Lung microvascular endothelial cell (primary cell): ENCODE results near the gene NEK10. TPM values are rescaled to one million over a fixed set of nuclear protein-coding genes. Genes with fewer than 3 reads are reported as not detected.
"Not testable (repeated sequence)": the region's sequence is repeated elsewhere in the genome, so short reads cannot be mapped to it uniquely, and the experiment has no call there.

Source experiments
- DNase-seq, 2 donors: peaks; one replicate each; pipeline versions ENCODE4 v3.0.0 to v3.0.0-alpha.2; 2010; ENCODE audit warnings: low read depth in 2 of 2
- total RNA-seq: library from RNA; depleted of rRNA; stranded (reverse); fragments of >200 nt; gene quantifications from 2 replicates; pipeline ENCODE4 v1.2.1, GENCODE V29; 2014

NEK10 gene
- total RNA-seq, 1 donor from 2014 or later = 1.4 TPM

DNA sequence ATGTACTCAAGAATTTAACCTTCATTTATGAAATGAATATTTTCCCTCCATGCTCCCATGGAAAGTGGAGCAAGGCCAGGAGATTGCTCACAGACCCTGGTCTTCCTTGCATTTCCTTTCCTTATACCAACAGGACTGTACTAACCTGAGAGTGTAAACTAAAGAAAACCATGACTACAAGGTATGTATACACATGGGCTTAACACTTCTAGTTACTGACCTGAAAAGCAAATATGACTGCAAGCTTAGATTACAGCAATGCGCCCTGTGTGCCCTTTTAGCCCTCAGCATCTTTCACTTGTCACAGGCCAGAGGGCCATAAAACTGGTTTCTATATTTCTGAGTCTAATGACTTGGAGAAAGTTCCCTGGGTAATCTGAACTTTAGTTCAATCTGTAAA, 52.1 kb downstream of the NEK10 start:
- DNase-seq = no peak

DNA sequence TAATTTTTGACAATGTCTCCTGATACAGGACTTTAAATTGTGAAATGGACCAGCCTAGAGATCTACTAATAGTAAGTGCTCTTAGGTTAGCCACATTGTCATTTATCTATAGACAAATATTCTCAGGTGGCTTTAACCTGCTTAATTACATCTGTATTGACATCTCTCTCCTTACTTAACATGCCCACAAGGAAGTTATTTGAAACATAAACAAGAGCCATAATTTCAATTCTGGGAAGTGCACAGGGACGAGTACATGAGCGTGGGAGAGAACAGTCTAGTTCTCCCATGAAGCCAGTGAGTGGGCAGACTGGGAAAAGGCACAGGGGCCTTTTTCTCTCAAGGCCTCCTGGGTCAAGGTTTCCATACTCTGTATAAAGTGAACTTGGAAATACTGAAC, 54.2 kb downstream of the NEK10 start:
- no peak for DNase-seq

DNA sequence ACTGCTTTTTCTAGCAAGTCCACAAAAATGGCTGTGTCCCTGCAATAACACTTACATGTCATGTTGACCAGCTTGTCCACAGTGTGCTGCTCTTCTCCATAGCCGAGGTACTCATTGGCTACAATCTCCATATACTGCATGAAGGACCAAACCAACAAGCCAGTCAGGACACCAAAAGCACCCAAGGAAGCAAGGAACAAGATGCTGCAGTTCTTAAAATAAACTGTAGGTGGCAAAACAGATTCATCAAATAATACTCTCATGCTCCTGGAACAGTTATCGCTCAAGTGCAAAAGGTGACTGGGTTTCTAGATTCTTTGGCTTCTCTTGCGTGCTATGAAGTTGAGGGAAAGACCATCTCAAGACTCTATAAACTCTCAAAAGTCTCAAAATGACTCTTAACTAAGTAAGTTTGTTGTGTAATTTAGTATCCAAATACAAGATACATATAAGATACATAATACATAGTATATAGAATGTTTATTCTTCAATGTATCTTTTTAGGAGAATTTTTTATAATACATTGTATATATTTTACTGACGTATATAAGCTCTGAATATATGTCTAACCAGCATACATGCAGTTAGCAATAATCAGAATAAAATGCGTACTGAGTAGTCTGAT, 57.0 kb downstream of the NEK10 start:
- DNase-seq = peak; percentile 70 to 78

DNA sequence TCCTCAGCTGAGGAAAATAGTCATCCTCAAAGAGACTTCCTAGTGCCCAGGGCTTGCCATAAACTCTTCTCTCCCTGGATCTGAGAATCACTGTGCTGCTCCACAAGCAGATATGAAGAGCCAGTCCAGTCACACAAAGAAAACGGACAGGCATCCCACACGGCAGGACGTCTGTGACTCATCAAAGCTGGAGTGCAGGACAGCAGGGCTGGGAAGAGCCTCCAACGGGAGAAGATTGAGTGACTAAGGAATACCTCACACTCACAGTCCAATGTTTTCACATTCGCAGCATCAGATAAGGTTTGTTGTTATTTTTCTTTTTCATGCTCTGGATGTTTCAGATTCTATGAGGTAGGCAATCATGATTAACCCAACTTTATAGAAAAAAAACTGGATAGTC, 57.8 kb downstream of the NEK10 start:
- DNase-seq = peak; percentile 17 to 91

DNA sequence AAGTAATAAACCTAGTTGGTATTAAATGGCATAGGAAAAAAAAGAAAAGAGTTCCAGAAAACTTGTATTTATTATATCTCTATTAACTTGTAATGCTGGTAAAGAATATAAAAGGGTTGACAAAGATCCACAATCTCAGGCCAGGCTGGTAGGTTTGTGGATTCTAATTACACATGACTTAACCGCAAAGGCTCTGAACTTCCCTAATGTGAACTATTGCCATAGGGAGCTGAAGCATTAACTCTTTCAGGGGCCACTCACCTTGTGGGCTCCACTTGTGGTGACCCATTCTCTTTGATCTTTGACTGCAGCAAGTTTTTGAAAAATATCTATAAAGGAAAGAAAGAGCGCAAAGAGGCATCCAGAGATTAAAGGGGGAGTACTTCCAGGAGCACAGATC, 58.5 kb downstream of the NEK10 start:
- DNase-seq = no peak

DNA sequence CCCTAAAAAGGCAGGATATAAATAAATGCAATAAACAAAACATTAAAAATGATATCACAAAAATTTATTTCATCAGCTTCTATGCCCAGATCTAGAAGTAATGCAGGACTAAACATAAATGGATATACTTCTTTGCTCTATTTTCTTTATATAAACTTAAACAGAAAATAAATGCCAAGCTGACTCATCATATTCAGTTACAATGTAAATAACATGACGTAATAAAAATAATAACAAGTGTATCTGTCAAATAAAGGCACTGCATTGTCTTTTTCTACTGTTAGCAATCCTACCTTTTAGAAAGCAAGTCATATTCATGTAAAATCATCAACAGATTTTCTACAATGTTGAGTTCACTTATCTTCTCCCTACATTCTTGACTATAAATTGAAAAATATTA, 61.6 kb downstream of the NEK10 start:
- DNase-seq = no peak

DNA sequence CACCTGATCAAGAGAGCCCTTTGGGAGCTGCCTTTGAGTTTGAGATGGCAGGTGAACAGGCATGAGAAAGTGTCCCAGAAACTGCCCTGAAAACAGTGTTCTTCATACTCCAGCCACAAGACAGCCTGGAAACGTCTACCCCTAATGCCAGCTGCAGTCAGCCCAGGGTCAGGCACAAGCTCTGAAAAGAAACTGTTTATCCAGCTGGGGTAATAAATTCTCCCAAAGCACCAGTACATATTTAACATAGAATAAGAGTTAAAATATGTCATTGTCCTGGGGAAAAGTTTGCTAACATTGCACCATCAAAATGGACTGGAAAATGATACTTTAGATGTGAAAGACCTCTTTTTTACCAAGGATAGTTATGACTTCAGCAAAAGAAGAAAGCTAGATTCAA, 66.3 kb downstream of the NEK10 start:
- DNase-seq = no peak

DNA sequence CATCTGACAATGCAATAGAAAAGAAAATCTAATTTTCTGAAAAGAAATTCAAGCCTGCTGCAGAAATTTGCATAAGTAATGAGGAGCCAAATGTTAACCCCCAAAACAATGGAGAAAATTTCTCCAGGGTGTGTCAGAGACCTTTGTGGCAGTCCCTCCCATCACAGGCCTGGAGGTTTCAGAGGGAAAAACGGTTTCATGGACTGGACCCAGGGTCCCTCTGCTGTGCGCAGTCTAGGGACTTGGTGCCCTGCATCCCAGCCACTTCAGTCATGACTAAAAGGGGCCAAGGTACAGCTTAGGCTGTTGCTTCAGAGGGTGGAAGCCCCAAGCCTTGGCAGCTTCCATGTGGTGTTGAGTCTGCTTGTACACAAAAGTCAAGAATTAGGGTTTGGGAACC, 70.2 kb downstream of the NEK10 start:
- DNase-seq = not testable (repeated sequence)

DNA sequence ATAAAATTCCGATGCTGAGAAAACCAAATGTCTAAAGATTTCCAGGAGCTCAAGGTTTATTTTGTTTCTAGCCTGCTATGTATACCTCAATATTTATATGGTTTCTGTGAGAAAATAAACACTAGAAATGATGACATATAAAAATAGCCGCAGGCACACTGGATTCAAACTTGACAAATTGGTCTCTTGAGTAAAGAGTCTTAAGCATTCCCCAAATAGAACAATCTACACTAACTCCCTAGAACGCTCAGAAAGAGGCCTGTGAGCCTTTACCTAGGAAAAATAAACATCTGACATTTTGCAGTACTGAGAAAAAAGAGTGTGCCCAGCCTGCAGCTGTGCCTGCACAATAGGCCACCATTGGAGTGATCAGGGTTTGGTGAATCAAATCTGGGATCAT, 75.2 kb downstream of the NEK10 start:
- DNase-seq = no peak

DNA sequence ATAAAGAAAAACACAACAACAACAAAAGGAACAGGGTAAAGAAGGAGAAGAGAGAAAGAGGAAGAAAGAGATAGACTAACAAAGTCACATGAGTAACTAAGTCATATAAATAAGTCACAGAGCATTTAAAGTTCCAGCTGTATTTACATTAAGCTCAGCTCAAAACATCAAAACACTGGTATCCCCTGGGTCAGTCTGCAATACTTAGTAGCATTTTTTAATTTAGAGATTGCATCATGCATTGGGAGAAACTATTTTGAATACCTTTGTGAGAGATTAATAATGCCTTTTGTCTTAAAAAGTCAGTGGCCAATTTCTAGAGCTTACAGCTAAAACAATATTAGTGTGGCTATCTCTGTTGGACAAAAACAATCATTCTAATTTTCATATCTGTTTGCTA, 78.4 kb downstream of the NEK10 start:
- no peak for DNase-seq

DNA sequence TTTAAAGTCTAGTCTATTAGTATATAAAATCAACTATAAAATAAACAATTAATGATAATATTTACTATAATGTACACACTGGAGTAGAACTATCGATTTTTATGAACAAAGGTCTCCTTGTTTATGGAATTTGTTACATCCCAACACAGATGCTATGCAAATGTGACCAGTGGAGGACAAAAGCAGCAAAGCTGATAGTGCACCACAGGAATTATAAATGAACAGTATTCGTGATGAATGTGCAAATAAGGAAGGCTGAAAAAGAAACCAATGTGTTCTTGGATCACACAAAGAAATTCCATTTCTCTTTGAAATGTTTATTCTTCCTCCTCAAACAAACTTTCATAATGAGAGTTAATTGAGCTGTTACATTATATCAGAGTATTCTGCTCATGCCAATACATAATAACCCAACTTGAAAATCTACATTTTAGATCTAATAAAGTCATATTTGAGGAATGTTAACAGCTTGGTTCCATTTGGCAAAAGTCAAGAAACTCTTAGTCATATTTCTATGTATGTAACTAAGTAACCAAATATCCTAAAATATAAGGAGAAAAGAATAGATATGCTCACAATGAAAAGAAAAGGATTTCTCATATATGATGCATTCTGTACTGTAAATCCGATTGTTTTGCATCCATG, 79.3 kb downstream of the NEK10 start:
- no peak for DNase-seq

DNA sequence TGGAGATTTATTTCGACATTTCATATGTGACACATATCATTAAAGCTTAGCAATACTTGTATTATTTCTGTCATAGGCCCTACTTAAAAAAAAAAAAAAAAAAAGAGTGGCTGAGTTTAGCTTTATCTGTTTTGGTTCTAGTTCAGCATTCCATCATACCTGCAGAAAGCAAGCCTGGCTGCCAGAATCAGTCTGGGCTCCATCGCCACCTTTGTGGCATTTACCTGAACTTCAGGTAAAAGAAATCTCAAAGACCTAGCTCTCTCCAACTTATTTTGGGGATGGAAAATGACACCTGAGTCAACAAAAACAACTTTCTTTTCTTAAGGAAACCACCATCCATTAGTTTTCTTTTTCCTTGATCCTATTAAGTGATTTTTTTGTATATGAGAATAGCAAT, 82.1 kb downstream of the NEK10 start:
- DNase-seq = no peak

DNA sequence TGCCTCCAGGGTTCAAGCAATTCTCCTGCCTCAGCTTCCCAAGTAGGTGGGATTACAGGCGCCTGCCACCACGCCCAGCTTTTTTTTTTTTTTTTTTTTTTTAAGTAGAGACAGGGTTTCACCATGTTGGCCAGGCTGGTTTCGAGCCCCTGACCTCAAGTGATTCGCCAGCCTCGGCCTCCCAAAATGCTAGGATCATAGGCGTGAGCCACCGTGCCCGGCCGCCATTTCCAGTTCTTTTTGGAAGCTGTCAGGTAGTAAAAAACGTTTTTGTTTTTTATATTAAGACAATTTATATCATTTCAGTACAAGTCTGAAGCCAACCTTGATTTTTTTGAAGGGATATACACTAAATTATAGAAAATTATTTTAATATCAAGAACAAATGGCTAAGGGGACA, 82.7 kb downstream of the NEK10 start:
- DNase-seq = not testable (repeated sequence)

DNA sequence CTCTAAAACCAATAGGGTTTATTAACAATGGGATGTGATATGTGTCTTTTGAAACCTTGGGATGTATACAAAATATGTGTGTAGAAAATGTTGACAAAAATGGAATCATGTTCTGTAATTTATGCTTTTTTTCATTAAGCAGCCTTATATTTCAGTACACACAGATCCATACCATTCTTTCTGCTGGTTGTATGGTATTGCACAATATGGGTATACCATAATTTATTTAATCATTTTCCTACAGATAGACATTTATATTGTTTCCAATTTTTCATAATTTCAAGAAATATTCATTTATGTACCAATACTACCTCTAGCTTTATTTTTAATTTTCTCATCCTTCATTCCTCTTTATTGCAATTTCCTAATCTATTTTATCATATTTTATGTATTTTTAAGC, 83.5 kb downstream of the NEK10 start:
- no peak for DNase-seq

DNA sequence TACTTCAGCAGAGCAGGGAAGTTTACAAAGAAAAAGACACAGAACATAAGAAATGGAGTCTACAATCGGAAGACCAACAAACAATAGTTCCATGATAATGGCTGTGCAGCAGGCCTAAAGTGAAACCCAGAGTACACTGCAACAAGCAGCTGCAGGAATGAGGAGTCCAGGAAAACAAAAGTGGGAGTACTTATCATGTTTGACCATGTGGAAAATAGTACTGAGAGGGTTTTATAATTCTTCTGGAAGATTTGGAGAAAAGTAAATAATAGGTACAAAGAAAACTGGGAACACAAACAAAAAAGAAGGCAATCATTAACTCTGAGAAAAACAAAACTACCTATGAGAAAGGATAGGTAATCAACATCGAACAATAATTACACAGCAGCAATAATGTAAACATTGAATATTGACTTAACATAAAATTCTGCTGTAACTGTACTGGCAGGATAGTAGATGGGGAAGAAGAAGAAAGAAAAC, 87.5 kb downstream of the NEK10 start:
- DNase-seq = no peak

DNA sequence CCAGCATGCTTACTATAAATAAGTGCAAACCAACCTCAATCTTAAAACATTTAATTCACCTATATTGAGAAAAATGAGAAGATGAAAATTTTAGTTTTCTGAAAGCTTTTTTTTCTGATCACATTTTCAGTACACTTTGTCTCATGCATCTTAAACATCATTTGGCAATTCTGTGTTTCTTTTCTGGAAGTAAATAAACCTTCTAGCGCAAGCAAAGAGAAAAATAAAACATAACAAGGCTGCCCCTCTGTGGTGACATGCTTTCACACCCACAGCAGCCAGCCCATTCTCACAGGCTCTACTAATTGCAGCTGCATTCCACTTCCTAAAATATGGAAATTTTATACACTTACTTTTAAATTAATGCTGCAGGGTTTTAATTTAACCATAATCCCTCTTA, 90.1 kb downstream of the NEK10 start:
- DNase-seq = peak; percentile 3 to 20

DNA sequence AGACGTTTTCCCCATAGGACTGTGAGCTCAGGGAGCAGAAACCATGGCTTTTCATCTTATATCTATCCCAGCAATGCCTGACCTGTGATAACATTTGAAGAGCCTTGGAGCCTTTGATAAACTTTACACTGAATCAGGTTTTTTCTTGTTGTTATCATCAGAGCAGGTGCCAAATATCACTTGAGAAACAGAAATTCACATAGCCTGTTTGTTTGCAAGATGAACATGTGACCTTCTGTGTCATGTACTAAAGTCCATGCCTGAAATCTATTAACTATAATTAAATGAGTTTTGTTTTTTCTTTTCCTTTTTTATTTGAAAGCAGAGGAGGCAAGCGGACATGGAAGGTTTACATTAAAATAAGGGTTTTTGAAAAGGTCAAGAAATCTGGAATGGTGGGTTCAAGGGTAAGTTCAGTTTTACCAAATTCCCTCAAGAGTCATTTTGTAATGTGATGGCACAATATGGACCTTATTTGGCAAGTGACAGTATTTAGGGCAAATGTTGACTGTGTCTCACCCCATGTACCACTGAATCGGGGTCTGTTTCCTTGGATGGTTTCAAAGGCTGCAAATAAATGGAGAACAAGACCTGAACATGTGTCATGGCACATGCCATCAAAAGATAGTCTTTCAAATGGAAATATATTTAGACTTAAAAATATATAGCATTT, 90.7 kb downstream of the NEK10 start:
- DNase-seq = no peak

DNA sequence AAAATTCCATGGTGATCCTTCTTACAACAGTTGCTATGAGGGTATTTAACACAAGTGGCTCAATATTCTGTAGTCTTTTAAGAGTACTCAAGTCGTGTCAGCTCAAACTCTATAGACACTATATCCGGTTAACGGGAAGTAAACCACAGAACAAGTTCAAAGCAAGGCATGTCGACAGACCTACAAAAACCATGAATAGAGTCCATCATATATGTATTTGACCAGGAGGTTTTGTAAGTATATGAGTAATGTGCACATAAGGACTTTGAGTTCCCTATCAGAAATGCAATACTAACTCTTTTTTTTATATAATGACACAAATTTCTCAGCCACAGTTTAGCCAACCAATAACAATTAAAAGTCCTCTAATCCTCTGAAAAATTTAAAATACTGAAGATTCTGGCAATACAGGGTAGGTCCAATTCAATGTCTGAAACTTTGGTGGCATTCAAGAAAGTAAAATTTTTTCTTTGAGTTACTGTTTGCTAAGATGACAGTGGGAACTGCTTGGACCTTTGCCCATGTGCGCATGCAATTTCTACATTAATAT, 93.7 kb downstream of the NEK10 start:
- no peak for DNase-seq

DNA sequence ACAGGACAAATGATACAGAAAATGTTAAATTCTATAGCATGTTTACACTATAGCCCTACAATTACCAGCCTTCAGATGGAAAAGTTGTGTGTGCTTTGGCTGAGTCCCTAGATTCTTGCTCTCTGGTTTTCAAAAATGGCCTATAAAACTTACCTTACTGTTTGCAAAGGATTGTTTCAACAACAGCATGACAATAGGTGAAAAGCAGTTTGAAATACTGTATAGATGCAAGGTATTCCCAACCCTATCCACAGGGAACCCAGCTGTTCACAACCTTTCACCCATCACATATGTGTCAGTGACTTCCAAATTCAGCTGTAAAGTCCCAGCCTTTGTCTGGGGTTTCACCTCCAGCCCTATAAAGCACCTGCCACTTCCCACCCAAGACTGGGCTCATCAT, 97.3 kb downstream of the NEK10 start:
- DNase-seq = no peak

DNA sequence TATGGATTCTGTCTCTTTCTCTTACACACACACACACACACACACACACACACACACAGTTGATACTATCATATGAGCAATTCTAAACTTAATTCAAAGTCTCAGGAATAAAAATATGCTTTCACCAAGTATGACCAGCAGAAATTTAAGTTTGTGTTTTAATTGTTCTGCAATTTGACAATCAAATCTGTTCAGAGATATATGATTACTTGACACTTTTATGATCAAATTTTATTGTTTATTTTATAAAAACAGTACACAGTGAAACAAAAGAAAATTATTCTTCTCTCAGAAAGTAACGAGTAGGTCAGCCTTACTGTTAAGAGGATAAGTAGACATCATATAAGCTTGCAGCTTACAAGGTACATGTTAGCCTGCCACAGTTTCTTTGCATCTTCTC, 114.3 kb downstream of the NEK10 start:
- no peak for DNase-seq

DNA sequence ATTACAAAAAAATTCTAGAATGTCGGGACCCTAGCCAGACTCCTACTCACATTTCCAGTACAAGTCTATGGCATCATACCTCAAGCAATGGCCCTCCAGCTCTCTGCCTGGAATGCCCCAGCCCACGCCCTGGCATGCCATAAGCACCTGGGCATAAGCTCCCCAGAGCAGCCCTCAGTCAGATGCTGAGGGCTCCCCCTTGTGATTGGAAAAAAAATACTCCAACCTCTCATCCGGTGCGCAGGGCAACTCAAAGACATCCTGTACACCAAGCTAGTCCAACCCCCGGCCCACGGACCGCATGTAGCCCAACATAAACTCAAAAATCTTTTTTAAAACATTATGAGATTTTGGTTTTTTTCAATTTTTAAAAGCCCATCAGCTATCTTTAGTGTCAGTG, 115.4 kb downstream of the NEK10 start:
- DNase-seq = peak; percentile 36 to 64

DNA sequence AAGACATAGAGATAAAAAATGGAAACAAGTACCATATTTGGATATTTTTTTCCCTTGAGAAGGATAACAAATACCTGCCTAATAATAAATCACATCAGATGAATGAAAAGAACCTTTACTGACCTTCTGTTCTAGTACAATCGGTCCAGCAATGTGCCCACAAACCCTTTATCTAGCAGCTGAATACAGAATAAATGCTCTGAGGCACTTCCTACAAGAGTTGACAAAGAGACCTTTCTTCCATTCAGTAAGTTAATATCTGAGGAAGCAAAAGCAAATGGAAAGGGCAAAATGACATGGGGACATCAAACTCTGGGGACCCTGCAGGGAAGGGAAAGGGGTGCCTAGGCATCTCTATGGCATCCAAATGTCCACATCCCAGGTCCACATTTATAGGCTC, 115.8 kb downstream of the NEK10 start:
- DNase-seq = no peak

DNA sequence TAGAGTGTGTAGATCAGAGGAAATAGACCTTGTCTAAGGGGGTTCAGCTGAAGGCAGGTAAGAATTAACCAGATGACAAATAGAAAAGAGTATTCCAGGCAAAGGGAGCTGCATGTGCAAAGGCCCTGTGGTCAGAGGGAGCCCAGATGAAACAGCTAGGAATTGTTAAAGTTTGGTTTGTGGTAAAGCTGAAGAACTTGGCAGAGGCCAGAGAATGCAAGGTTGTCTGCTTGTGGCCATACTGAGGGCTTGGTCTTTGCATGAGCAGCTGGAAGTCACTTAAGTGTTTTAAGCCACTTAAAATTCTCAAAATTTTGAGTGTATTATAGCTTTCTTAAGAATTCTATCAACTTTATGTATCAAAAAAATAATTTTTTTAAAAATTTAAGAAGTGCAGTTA, 116.5 kb downstream of the NEK10 start:
- DNase-seq = no peak
